ENCODE results near the gene TTC28.
"Not testable (repeated sequence)": the region's sequence is repeated elsewhere in the genome, so short reads cannot be mapped to it uniquely, and the experiment has no call there.

Gene TTC28

GRCh38 chr22:28585324-28585723 lies 94.3 kb downstream of the TTC28 start:
- no peak for DNase-seq (ENCODE audit: low read depth in 1 of 2, low spot score in 1 of 2)
- in situ Hi-C loops (cut with HindIII; ENCODE audit: low pct_unique_long_range_greater_than_20kb, low sequenced_read_pairs): no loop called here
- no peak for TF ChIP-seq JUND (IDR thresholded peaks at IDR 0.05; ENCODE audit: low read depth)

DNA sequence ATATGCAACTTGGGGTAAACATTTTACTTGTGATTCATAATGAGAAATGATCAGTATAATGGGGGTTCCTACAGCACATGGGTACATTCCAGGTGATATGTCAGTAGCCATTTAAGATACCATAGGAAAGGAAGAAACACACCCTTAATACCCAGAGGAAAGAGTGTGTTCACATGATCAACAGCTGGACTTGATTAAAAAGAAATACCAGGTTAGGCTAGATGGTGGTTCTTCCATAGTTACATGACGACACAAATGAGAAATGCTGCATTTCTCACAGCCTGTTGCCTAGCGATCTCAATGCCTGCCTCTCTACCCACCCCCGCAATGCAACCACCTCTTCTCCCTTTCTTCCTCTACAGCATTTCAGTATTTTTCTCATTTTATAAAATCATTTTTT lies 96.8 kb downstream of the TTC28 start:
- DNase-seq (ENCODE audit: low read depth in 1 of 2, low spot score in 1 of 2): no peak
- TF ChIP-seq JUND (IDR thresholded peaks at IDR 0.05; ENCODE audit: low read depth): no peak
- in situ Hi-C loops (cut with HindIII; ENCODE audit: low pct_unique_long_range_greater_than_20kb, low sequenced_read_pairs): no loop called here

DNA sequence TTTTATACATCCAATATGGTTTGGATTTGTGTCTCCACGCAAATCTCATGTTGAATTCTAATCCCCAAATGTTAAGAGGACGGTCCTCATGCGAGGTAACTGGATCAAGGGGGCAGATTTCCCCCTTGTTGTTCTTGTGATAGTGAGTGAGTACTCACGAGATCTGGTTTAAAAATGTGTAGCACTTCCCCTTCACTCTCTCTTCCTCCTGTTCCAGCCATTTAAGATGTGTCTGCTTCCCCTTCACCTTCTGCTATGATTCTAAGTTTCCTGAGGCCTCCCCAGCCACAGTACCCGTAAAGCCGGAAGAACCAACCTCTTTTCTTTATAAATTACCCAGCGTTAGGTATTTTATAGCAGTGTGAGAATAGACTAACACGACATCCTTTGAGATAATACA lies 98.6 kb downstream of the TTC28 start:
- TF ChIP-seq JUND (IDR thresholded peaks at IDR 0.05; ENCODE audit: low read depth): no peak
- in situ Hi-C loops (cut with HindIII; ENCODE audit: low pct_unique_long_range_greater_than_20kb, low sequenced_read_pairs): no loop called here
- no peak for DNase-seq (ENCODE audit: low read depth in 1 of 2, low spot score in 1 of 2)

DNA sequence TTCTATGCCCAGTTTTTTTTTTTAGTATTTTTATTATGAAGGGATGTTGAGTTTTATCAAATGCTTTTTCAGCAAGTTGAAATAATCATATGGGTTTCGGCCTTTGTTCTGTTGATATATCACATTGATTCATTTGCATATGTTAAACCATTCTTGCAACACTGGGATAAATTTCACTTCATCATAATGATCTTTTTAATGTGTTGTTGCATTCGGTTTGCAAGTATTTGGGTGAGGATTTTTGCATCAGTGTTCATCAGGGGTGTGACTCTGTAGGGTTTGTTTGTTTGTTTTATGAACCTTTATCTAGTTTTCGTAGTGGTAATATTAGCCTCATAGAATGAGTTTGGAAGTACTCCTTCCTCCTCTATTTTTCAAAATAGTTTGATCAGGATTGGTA lies 103.5 kb downstream of the TTC28 start:
- no peak for TF ChIP-seq JUND (IDR thresholded peaks at IDR 0.05; ENCODE audit: low read depth)
- DNase-seq (ENCODE audit: low read depth in 1 of 2, low spot score in 1 of 2): no peak
- in situ Hi-C loops (cut with HindIII; ENCODE audit: low pct_unique_long_range_greater_than_20kb, low sequenced_read_pairs): no loop called here

DNA sequence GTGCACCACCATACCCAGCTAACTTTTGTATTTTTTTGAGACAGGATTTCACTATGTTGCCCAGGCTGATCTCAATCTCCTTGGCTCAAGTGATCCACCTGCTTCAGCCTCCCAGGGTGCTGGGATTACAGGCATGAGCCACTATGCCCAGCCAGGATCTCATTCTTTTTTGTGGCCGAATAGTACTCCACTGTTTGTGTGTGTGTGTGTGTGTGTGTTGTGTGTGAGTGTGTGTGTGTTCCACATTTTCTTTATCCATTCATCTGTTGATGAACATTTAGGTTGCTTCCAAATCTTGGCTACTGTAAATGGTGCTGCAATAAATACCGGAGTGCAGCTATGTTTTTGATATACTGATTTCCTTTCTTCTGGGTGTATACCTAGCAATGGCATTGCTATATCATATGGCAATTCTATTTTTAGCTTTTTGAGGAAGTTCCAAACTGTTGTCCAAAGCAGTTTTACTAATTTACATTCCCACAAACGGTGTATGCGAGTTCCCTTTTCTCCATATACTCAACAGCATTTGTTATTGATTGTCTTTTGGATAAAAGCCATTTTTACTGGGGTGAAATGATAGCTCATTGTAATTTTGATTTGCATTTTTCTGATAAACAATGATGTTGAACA lies 105.4 kb downstream of the TTC28 start:
- in situ Hi-C loops (cut with HindIII; ENCODE audit: low pct_unique_long_range_greater_than_20kb, low sequenced_read_pairs): no loop called here
- no peak for TF ChIP-seq JUND (IDR thresholded peaks at IDR 0.05; ENCODE audit: low read depth)
- DNase-seq (ENCODE audit: low read depth in 1 of 2, low spot score in 1 of 2): no peak

DNA sequence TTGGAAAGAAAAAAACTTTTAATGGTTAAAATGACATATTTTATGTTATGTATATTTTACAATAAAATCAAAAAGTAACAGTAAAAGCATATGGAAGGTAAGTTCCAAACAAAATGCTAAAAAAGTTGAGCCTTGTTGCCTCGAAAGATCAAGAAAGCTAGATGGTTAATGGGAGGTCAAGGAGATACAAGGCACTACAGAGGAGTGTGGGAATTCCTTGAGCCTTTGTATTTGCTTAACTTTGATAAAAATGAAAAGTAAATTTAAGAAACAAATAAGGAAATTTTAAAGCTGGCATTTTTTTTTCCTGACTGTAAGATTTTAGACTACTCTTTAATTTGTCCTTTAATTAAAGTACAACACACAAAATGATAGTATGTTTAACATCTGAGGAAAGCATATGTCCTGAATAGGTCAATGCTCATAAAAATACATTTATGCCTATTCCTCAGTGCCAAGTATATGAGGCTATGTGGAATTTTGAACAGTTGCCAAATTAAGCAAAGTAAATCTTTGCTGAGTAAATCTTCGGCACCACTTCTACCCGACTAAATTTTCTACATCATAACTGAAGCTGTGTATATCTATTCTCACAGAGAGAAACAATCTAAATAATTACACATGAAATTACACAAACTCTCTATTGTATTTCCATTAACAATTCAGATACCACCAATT lies 108.8 kb downstream of the TTC28 start:
- no peak for TF ChIP-seq JUND (IDR thresholded peaks at IDR 0.05; ENCODE audit: low read depth)
- in situ Hi-C loops (cut with HindIII; ENCODE audit: low pct_unique_long_range_greater_than_20kb, low sequenced_read_pairs): no loop called here
- DNase-seq (ENCODE audit: low read depth in 1 of 2, low spot score in 1 of 2): peak; percentile 8 to 51

DNA sequence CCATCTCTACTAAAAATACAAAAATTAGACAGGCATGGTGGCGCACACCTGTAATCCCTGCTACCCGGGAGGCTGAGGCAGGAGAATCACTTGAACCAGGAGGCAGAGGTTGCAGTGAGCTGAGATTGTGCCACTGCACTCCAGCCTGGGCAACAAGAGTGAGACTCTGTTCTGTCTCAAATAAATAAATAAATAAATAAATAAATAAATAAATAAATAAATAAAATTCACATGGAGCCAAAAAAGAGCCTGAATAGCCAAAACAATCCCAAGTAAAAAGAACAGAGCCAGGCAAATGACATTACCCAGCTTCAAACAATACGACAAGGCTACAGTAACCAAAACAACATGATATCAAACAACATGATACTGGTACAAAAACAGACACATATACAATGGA lies 110.7 kb downstream of the TTC28 start:
- DNase-seq (ENCODE audit: low read depth in 1 of 2, low spot score in 1 of 2); in situ Hi-C loops (cut with HindIII; ENCODE audit: low pct_unique_long_range_greater_than_20kb, low sequenced_read_pairs): not testable (repeated sequence)

DNA sequence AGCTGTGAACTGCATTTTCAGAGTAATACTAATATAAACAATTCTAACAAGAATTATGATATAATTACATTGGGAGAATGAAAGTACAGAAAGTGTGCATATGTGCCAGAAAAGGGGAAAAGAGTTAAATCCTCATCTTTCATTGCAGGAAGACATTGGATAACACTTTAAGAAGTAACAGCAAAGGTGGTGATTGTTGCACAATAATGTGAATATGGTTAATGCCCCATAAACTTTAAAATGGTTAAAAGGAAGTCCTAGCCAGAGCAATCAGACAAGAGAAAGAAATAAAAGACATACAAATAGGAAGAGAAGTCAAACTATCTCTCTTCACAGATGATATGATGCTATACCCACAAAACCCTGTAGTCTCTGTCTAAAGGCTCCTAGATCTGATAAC lies 111.5 kb downstream of the TTC28 start:
- in situ Hi-C loops (cut with HindIII; ENCODE audit: low pct_unique_long_range_greater_than_20kb, low sequenced_read_pairs): no loop called here

DNA sequence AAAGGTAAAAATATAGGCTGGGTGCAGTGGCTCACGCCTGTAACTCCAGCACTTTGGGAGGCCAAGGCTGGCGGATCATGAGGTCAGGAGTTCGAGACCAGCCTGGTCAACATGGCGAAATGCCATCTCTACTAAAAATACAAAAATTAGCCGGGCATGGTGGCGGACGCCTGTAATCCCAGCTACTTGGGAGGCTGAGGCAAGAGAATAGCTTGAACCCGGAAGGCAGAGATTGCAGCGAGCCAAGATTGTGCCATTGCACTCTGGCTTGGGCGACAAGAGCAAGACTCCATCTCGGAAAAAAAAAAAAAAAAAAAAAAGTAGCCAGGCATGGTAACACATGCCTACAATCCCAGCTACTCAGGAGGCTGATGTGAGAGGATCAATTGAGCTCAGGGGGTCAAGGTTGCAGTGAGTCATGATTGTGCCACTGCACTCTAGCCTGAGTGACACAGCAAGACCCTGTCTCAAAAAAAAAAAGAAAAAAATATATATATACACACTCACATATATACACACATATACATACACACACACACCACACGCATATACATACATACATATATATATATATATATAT lies 112.6 kb downstream of the TTC28 start:
- DNase-seq (ENCODE audit: low read depth in 1 of 2, low spot score in 1 of 2); in situ Hi-C loops (cut with HindIII; ENCODE audit: low pct_unique_long_range_greater_than_20kb, low sequenced_read_pairs): not testable (repeated sequence)

More for the DNA sequence above, 111.5 kb downstream of the TTC28 start:
- no peak for TF ChIP-seq JUND (IDR thresholded peaks at IDR 0.05; ENCODE audit: low read depth)
- DNase-seq (ENCODE audit: low read depth in 1 of 2, low spot score in 1 of 2): no peak

GRCh38 chr22:28563636-28564035 lies 116.0 kb downstream of the TTC28 start:
- in situ Hi-C loops (cut with HindIII; ENCODE audit: low pct_unique_long_range_greater_than_20kb, low sequenced_read_pairs): no loop called here
- DNase-seq (ENCODE audit: low read depth in 1 of 2, low spot score in 1 of 2): no peak
- TF ChIP-seq JUND (IDR thresholded peaks at IDR 0.05; ENCODE audit: low read depth): no peak

GRCh38 chr22:28562324-28562723 lies 117.3 kb downstream of the TTC28 start:
- DNase-seq (ENCODE audit: low read depth in 1 of 2, low spot score in 1 of 2): no peak
- in situ Hi-C loops (cut with HindIII; ENCODE audit: low pct_unique_long_range_greater_than_20kb, low sequenced_read_pairs): no loop called here
- no peak for TF ChIP-seq JUND (IDR thresholded peaks at IDR 0.05; ENCODE audit: low read depth)

GRCh38 chr22:28560743-28561101 lies 118.9 kb downstream of the TTC28 start:
- DNase-seq (ENCODE audit: low read depth in 1 of 2, low spot score in 1 of 2); in situ Hi-C loops (cut with HindIII; ENCODE audit: low pct_unique_long_range_greater_than_20kb, low sequenced_read_pairs): not testable (repeated sequence)

DNA sequence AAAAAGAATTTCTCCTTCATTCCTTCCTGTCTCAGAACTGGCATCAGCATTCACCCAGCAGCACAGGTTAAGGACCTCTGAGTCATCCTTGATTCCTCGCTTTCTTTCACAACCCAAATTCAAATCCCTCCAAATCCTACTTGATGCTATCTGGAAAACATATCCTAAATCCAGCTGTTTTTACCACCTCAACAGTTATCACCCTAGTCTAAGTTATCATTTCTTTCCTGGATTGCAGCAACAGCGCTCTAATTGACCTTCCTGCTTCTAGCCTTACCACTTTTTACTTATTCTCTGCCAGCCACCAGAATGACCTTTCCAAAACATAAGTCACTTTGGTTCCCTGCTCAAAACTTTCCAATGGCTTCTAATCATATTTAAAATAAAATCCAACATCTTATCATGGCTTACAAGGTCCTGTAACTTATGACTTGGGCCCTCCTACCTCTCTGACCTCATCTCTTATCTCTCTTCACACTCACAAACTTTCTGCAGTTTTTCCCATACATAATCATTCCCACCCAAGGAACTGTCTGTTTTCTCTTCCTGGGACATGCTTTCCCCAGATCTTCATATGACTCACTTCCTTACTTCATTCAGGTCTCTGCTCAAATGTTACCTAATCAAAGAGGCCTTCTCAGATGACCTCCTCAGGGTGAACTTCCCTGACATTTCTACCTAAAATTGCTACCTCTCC lies 119.4 kb downstream of the TTC28 start:
- no peak for DNase-seq (ENCODE audit: low read depth in 1 of 2, low spot score in 1 of 2)
- in situ Hi-C loops (cut with HindIII; ENCODE audit: low pct_unique_long_range_greater_than_20kb, low sequenced_read_pairs): no loop called here
- TF ChIP-seq JUND (IDR thresholded peaks at IDR 0.05; ENCODE audit: low read depth): no peak
